NT2/D1 (cell line): ENCODE measurements around the gene ABCG1.

Source experiments
- YY1 ChIP-seq: IDR thresholded peaks from 2 replicates; pipeline ENCODE4 v1.6.1; 2011; ENCODE audit not compliant: insufficient read length, insufficient read depth
- ZNF274 ChIP-seq: IDR thresholded peaks from 2 replicates; pipeline ENCODE4 v1.6.1; 2011; ENCODE audit warnings: mild to moderate bottlenecking, low read depth, low read length

- TF ChIP-seq YY1 (no peak), ZNF274 (no peak)
Measured at GRCh38 chr21:42307106-42307505, 88.2 kb downstream of the ABCG1 start.
